ENCODE results near the gene ADAMTSL2.

Gene ADAMTSL2

GRCh38 chr9:133496861-133497842 is 37.4 kb upstream of the ADAMTSL2 start:
- TF ChIP-seq EP300 (IDR thresholded peaks at IDR 0.05; ENCODE audit: borderline replicate concordance) (no peak), CREB1 (IDR thresholded peaks at IDR 0.05; ENCODE audit: low read depth) (no peak), REST (IDR thresholded peaks at IDR 0.05; ENCODE audit: low read depth) (no peak), FOXM1 (IDR thresholded peaks at IDR 0.05; ENCODE audit: borderline replicate concordance, low read depth) (no peak), TAF1 (IDR thresholded peaks at IDR 0.05; ENCODE audit: low read depth) (no peak), EGR1 (IDR thresholded peaks at IDR 0.05) (no peak), MAX (IDR thresholded peaks at IDR 0.05) (no peak), USF1 (IDR thresholded peaks at IDR 0.05) (no peak)

- no peak for TF ChIP-seq EGR1 (IDR thresholded peaks at IDR 0.05)
- no peak for TF ChIP-seq CEBPB (IDR thresholded peaks at IDR 0.05)
- no peak for TF ChIP-seq USF1 (IDR thresholded peaks at IDR 0.05)
- TF ChIP-seq TCF12 (IDR thresholded peaks at IDR 0.05; ENCODE audit: low read depth): no peak
- no peak for TF ChIP-seq FOXM1 (IDR thresholded peaks at IDR 0.05; ENCODE audit: borderline replicate concordance, low read depth)
- TF ChIP-seq MAX (IDR thresholded peaks at IDR 0.05): no peak
- no peak for TF ChIP-seq EP300 (IDR thresholded peaks at IDR 0.05; ENCODE audit: borderline replicate concordance)
- TF ChIP-seq ZBTB7A (IDR thresholded peaks at IDR 0.05; ENCODE audit: low read depth): no peak
- no peak for TF ChIP-seq RAD21 (IDR thresholded peaks at IDR 0.05; ENCODE audit: low read depth)
- no peak for TF ChIP-seq CREB1 (IDR thresholded peaks at IDR 0.05; ENCODE audit: low read depth)
- no peak for TF ChIP-seq REST (IDR thresholded peaks at IDR 0.05; ENCODE audit: low read depth)
- no peak for TF ChIP-seq TAF1 (IDR thresholded peaks at IDR 0.05; ENCODE audit: low read depth)
- TF ChIP-seq YY1 (IDR thresholded peaks at IDR 0.05; ENCODE audit: low read depth): no peak
- no peak for TF ChIP-seq NFIC (IDR thresholded peaks at IDR 0.05)
- TF ChIP-seq TEAD4 (IDR thresholded peaks at IDR 0.05): no peak
These were observed 35.2 kb upstream of the ADAMTSL2 start for GRCh38 chr9:133499132-133499891.

GRCh38 chr9:133499892-133500270 is 34.6 kb upstream of the ADAMTSL2 start:
- TF ChIP-seq CEBPB (IDR thresholded peaks at IDR 0.05) (no peak), ZBTB7A (IDR thresholded peaks at IDR 0.05; ENCODE audit: low read depth) (no peak), TCF12 (IDR thresholded peaks at IDR 0.05; ENCODE audit: low read depth) (no peak), USF1 (IDR thresholded peaks at IDR 0.05) (no peak), MAX (IDR thresholded peaks at IDR 0.05) (no peak)

- no peak for TF ChIP-seq FOXM1 (IDR thresholded peaks at IDR 0.05; ENCODE audit: borderline replicate concordance, low read depth)
- TF ChIP-seq EP300 (IDR thresholded peaks at IDR 0.05; ENCODE audit: borderline replicate concordance): no peak
- TF ChIP-seq CEBPB (IDR thresholded peaks at IDR 0.05): no peak
- no peak for TF ChIP-seq ZBTB7A (IDR thresholded peaks at IDR 0.05; ENCODE audit: low read depth)
- no peak for TF ChIP-seq CREB1 (IDR thresholded peaks at IDR 0.05; ENCODE audit: low read depth)
- TF ChIP-seq TEAD4 (IDR thresholded peaks at IDR 0.05): no peak
- TF ChIP-seq EGR1 (IDR thresholded peaks at IDR 0.05): no peak
- TF ChIP-seq USF1 (IDR thresholded peaks at IDR 0.05): no peak
- TF ChIP-seq TAF1 (IDR thresholded peaks at IDR 0.05; ENCODE audit: low read depth): no peak
- TF ChIP-seq YY1 (IDR thresholded peaks at IDR 0.05; ENCODE audit: low read depth): no peak
- no peak for TF ChIP-seq RAD21 (IDR thresholded peaks at IDR 0.05; ENCODE audit: low read depth)
- TF ChIP-seq REST (IDR thresholded peaks at IDR 0.05; ENCODE audit: low read depth): no peak
These were observed 32.4 kb upstream of the ADAMTSL2 start for GRCh38 chr9:133502112-133502511.
